Kidney tubule cell (primary cell): ENCODE results near the gene RASSF8.

Experiments
- DNase-seq: peaks from one replicate; pipeline ENCODE4 v3.0.0-alpha.2; 2018; ENCODE audit warnings: low spot score

Gene RASSF8

DNA sequence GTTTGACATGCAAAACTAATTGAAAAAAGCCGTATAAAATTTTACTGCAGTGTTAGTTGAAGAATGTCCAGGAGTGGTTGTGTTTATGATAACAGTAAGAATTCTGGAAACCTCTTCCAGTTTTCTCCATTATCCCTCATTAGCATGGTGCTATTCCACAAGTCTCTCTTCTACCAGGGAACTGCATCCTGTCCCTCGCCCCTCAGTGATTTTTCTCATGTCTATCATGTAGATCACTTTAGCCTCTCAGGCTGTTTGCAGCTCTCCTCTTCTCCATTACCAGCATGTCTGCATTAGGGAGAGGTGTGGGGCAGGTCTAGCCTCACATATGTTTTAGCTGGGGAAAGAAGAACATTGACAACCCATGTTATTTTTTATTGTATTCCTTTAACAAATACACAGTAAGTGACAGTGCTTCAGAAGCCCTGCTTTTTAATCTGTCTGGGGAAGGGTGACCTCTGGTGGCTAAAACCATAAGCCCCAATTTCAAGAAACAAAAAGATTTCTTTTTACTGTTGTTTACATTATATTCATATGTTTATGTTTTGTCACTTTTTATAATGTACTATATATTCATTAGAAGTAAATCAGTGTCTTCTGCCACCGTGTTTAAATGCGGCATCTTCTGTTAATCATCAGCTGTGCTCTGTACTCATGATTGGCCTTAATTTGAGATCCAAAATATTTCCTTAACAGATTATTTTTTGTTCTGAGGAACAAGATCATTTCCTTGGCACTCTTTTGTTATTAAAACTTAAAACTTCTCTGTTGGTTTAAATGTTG, 70.7 kb downstream of the RASSF8 start:
- peak; percentile 64 for DNase-seq

- DNase-seq = no peak
Measured at GRCh38 chr12:26029736-26030022, 71.2 kb downstream of the RASSF8 start.

DNA sequence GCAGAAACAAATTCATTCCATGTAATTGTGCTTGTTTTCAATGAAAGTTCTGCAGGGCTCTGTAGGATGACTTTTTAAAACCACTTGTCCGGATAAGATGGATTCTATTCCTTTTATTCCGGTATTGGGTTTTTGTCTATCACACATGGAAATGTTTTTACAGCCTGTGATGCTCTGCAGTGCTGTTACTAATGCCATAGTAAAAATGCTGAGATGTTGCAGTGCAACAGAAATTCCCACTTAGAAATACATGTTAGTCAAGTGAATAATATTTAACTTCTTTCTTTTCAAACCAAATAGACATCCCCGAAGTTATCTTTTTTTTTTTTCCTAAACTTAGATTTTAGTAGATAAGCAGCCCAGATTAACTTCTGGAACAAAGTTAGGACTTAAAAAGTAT, 71.9 kb downstream of the RASSF8 start:
- DNase-seq = no peak

GRCh38 chr12:26031318-26031717, 72.8 kb downstream of the RASSF8 start:
- no peak for DNase-seq

DNA sequence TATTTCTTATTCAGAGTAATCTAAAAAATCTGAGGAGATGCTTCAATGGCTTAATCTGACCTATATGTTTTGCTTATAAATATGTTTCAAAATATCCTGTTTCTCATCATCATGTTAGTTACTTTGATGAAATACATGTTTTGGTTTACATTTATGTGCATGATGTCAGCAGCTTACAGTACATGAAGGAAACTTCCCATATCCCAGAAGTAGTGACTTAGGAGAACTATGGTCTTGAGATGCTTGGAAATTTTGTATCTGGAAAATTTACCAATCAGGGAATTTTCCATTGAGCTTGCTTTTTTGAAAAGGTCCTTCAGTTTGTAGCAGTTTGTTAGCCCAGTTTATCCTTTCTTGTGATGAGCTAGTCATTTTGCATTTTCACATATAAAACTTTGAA, 73.3 kb downstream of the RASSF8 start:
- DNase-seq = no peak

DNA sequence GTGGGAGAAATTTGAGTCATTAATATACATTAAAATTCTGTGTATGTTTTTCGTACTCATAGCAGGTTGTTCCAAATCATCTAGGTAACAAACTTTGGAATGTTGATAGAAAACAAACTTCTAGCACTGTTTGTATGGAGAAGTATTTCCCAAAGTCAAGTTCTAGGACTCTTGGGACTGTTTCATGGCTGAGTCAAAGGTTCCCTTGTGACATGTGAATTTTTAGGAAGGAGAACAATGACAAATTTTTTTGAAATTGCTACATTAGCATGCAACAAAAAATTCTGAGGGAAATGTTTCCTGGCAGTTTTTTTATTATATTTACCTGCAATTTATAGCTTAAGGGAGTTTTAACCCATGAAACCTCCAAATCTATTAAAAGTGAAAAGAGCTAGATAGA, 73.8 kb downstream of the RASSF8 start:
- DNase-seq = no peak

DNA sequence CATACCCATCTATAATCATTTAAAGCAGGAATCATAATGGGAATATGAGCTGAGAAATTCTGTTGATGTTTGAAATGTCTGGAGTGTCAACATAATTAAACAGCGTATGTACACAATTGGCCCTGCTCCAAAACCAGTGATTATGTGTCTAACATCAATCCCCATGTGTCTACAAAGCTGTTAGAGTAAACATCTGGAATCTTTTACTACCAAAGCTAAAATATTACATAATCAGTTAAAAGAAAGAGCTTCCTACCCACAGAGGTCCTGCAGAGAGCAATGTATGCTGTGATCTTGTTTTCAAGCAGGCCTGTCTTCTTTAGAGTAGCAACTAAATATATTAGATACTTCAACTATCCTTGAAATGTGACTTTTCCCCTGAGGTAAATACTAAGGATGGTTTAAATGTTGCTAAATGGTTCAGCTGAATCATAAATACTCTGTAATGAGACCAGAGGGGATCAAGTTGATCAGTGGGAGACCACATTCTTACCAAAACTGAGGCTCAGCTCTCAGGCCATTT, 74.3 kb downstream of the RASSF8 start:
- no peak for DNase-seq

GRCh38 chr12:26034371-26035142, 76.1 kb downstream of the RASSF8 start:
- DNase-seq = no peak

DNA sequence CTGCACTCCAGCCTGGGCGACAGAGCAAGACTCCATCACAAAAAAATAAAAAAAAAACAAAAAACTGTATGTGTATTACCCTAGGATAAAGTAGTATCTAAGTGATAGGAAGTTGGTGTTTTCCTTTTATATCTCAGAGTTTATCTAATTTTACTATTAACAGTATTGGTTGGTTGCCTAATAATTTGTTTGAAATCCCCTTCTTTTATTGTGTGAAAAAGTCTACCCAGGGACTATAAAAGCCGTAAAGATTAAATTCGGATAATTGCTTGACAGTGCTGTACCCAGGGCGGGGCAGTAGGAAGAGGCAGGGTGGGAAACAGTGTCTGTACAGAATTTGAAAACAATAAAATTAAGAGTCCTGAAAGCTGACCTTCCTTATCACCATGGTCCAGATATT, 78.4 kb downstream of the RASSF8 start:
- DNase-seq = no peak

GRCh38 chr12:26037615-26038220, 79.2 kb downstream of the RASSF8 start:
- no peak for DNase-seq

GRCh38 chr12:26042645-26043044, 84.2 kb downstream of the RASSF8 start:
- no peak for DNase-seq

DNA sequence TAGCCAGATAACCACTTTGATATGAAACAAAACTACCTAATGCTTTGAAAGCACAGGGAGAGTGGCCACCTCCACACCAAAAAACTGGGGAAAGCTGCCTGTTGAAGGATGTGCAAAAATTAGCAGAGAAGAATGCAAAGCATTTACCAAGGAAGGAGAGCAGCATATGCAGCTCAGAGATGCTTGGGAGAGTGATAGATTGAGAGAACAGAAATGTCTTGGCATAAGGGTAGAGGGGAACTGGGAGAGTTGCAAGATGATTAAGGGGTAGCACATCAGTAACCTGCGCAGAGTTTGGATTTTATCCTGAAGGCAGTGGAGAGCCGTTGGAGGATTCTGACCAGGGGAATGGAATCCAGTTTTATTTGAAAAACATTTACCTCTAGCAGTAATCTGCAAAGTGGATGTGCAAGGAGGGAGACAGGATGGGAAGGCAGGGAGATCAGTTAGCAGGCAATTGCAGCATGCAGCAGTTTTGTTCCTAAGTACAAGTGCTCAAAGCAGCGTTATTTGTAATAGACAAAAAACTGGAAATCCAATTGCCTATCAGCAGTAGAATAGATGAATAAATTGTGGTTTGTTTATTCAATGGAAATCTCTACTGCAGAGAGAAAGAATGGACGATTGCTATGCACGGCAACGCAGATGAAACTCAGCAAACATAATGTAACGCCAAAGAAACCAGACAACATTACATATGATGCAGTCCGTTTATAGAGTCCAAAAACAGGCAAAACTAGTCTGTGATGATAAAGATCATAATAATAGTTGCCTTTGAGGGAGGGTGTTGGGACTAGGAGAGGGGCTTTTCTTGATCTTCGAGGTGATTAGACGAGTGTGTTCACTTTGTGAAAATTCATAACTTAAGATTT, 84.9 kb downstream of the RASSF8 start:
- no peak for DNase-seq

DNA sequence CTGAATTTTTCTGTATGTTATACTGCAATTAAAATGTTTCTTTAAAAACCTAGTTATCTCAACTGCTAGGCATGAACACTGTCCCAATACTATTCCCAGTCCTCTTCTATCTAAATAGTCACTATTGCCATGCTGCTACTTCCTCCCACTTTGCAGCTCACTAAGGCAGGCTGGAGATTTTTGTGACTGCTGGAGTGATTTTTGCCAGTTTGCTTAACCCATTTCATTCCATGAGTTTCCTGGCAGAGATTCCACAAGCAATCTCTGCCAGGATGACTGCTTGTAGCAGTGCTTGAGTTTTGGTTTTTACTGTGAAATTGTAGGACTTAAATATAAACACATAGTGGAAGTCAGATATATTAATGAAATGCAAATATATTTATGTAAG, 85.5 kb downstream of the RASSF8 start:
- no peak for DNase-seq

DNA sequence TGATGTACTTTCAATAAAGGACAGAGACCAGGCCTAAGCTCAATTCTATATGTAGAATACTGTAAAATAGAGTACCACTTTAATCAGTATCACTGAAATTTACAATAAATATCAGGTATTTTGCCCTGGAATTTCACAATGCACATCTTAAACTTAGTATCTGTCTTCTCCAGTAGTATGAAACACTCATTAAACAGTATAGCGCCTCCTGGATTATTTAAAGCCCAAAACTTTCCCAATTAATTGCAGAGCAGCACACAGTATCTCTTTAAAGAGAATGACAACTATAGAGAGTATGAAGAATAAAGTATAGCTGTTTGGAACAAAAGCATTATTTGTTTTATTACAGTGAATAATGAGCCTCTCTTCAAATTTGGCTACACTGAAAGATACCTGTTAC, 86.1 kb downstream of the RASSF8 start:
- DNase-seq = no peak

- no peak for DNase-seq
Measured at GRCh38 chr12:26046203-26046602, 87.7 kb downstream of the RASSF8 start.

- DNase-seq = no peak
Measured at GRCh38 chr12:26046906-26047305, 88.4 kb downstream of the RASSF8 start.

DNA sequence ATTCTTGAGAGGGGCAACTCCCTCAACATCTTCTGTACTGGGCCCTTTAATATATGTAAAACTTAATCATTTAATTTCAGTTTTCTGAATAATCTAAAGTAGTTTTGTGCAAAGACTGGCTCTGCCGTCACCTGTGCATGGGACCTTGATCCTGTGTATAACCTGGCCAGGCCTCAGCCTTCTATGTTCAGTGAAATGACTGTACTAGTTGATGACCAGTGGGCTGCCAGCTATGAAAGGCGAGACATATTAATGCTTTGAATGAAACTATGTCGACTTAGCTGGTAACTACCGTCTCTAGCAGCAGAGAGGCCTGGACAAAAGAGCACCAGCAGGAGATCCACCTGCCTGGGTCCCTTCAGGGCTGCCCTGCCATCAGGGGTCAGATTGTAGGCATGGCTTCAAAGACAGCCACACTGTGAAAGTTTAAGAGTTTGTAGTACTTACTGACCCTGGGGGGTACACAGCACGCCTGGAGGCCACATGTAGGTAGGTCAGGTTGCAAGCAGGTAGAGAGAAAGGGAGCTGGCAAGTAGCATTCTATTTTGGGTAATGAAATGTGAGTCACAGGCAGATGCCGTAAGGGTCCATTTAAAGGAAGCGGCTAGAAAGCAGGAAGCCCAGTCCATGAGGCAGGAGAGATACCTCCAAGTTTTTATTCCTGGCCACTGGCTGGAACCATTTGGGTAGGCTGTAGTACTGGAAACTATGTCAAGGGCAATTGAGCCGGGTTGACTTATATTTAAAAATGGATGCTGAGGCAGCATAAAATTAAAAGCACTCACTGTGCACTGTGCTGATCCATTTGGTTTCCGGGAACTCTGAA, 89.1 kb downstream of the RASSF8 start:
- peak; percentile 77 for DNase-seq

GRCh38 chr12:26052652-26053051, 94.2 kb downstream of the RASSF8 start:
- DNase-seq = no peak

DNA sequence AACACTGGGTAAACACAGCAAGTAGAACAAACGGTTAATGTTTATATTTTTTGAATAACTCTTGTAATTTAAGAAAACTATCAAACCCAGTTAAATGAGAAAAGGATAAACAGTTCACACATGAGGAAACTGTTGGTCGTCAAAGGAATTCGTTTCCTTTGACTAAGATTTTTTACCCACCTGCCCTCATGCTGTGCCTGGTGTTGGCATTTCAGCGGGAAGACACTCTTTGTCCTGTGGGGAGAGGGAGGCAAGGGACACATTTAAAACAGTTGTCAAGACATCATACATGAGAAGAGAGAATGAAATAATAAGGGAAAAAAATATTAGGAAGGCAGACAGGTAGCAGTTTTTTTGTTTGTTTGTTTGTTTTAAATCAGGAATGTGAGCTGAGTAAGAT, 95.9 kb downstream of the RASSF8 start:
- no peak for DNase-seq

GRCh38 chr12:26055087-26055486, 96.6 kb downstream of the RASSF8 start:
- no peak for DNase-seq

DNA sequence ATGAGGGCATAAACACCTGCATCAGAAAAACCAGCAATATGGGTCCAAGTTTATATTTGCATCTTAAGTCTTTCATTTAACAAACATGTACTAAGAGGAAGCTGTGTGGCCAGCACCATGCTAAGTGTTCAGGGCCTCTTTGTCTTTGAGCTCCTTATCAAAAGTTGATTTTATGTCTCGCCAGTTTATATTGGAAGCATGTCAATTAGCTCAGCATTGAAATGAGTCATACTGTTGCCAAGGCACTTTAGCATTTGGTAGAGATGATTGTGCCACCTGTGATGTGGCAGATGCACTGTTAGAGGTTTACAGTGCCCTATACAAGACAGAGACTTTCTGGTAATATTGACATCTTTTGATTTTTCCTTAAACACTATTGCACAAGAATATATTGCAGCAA, 97.9 kb downstream of the RASSF8 start:
- peak; percentile 67 for DNase-seq
